Hepatocyte (in vitro differentiated cells): ENCODE measurements around the gene MTERF4. TPM values are rescaled to one million over a fixed set of nuclear protein-coding genes. Genes with fewer than 3 reads are reported as not detected.

Experiments used
- DNase-seq: peaks from one replicate; pipeline ENCODE4 v3.0.0-alpha.2; 2016; ENCODE audit warnings: low spot score
- H2AFZ ChIP-seq: fragments of 200-600 bp; sonication (generic); 2 replicates; pipeline ENCODE4 v1.6.0; 2016; ENCODE audit warnings: antibody characterized with exemption, mild to moderate bottlenecking
- H3K27ac ChIP-seq: fragments of 200-600 bp; sonication (generic); 2 replicates; pipeline ENCODE4 v1.5.1; 2016; ENCODE audit warnings: mild to moderate bottlenecking
- H3K27me3 ChIP-seq: fragments of 200-600 bp; sonication (generic); 2 replicates; pipeline ENCODE4 v1.6.1; 2016
- H3K36me3 ChIP-seq: fragments of 200-600 bp; sonication (generic); replicated peaks from 2 replicates; pipeline ENCODE4 v1.5.1; 2016; ENCODE audit warnings: low read depth; ENCODE audit not compliant: insufficient read depth
- H3K4me1 ChIP-seq: fragments of 200-600 bp; sonication (generic); 2 replicates; pipeline ENCODE4 v1.5.1; 2016; ENCODE audit warnings: mild to moderate bottlenecking, moderate library complexity; ENCODE audit not compliant: insufficient read depth
- H3K4me2 ChIP-seq: fragments of 200-600 bp; sonication (generic); 2 replicates; pipeline ENCODE4 v1.6.0; 2016
- H3K4me3 ChIP-seq: fragments of 200-600 bp; sonication (generic); 2 replicates; pipeline ENCODE4 v1.5.1; 2016; ENCODE audit warnings: mild to moderate bottlenecking
- H3K79me2 ChIP-seq: fragments of 200-600 bp; sonication (generic); 2 replicates; pipeline ENCODE4 v1.6.0; 2017; ENCODE audit warnings: mild to moderate bottlenecking
- H3K9me2 ChIP-seq: fragments of 200-600 bp; sonication (generic); replicated peaks from 2 replicates; pipeline ENCODE4 v1.6.0; 2017; ENCODE audit warnings: mild to moderate bottlenecking; ENCODE audit not compliant: insufficient read depth
- H3K9me3 ChIP-seq: fragments of 200-600 bp; sonication (generic); 2 replicates; pipeline ENCODE4 v1.5.1; 2016; ENCODE audit warnings: low read depth, mild to moderate bottlenecking
- H4K20me1 ChIP-seq: fragments of 200-600 bp; sonication (generic); 2 replicates; pipeline ENCODE4 v1.6.0; 2016; ENCODE audit warnings: mild to moderate bottlenecking; ENCODE audit not compliant: insufficient read depth, poor library complexity, severe bottlenecking
- EZH2 ChIP-seq: fragments of 200-600 bp; sonication (generic); IDR thresholded peaks from 2 replicates; pipeline ENCODE4 v1.6.1; 2016; ENCODE audit warnings: antibody characterized with exemption, mild to moderate bottlenecking, borderline replicate concordance
- EZH2phosphoT487 ChIP-seq: fragments of 200-600 bp; sonication (generic); IDR thresholded peaks from one replicate; pipeline ENCODE4 v1.6.1; 2018; ENCODE audit warnings: antibody characterized with exemption, mild to moderate bottlenecking, low read depth, moderate library complexity; ENCODE audit not compliant: unreplicated experiment, severe bottlenecking
- WGBS: methylation state at CpG from one replicate; pipeline ENCODE4 v1.1.6; 2016; ENCODE audit warnings: low lambda C conversion rate; ENCODE audit errors: missing lambda C conversion rate; 5-methylcytosine and 5-hydroxymethylcytosine counted together
- polyA plus RNA-seq: library from polyadenylated mRNA; unstranded; fragments of >200 nt; fragmentation: Nextera tagmentation; extraction: Ambion mirVana; gene quantifications from 2 replicates; pipeline ENCODE4 v1.2.1, GENCODE V29; 2016
- total RNA-seq: library from RNA; depleted of rRNA; stranded (reverse); fragments of >200 nt; gene quantifications from 2 replicates; pipeline ENCODE4 v1.2.3, GENCODE V29; 2014
- TF ChIP-seq, protein P1 (sequence below): fragments of 200-600 bp; sonication (generic); IDR thresholded peaks from 2 replicates; pipeline ENCODE4 v1.5.1; 2016; ENCODE audit warnings: antibody characterized with exemption, mild to moderate bottlenecking; ENCODE audit not compliant: poor library complexity

MTERF4 gene
- total and polyA plus RNA-seq, 2 experiments from 2014 or later, result 20.3 to 39.4 TPM

DNA sequence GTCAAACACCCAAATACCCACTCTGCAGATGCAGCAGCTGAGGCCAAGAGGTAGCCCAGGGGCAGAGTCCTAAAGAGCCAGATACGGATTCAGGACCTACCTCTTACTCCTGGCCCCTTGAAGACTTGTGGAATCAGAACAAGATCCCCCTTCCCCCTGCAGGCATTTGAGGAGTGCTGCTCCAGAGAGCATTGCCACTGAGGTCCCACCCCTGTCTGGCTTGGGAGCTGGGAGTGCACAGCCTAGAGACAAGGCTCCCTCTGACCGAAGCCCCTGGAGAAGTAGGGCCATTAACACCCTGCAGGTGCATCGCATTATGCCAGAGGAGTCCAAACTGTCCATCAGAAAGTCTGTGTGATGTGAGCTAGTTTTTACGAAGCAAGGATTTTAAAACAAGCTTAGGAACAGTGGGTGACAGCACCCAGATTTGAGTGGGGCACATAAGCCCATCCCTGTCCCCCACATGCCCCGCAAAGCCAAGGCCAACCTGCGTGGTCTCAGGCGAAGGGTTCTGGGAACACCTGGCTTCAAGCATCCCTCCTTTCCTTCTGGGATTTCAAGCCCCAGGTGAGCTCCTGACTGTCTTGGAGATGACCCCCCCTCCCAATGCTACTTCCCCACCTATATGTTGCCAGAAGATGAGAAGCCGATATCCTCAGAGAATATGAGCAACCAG, 48.4 kb downstream of the MTERF4 start:
- no peak for DNase-seq
- no peak overlapping the region for H3K4me3 ChIP-seq
- no peaks in the 10 kb centered on the region for H4K20me1 ChIP-seq
- no peaks in the 10 kb centered on the region for H3K27me3 ChIP-seq
- H3K9me3 ChIP-seq, result no peaks in the 10 kb centered on the region
- TF ChIP-seq EZH2phosphoT487, result no peak
- no peak for TF ChIP-seq EZH2
- TF ChIP-seq, protein P1, sequence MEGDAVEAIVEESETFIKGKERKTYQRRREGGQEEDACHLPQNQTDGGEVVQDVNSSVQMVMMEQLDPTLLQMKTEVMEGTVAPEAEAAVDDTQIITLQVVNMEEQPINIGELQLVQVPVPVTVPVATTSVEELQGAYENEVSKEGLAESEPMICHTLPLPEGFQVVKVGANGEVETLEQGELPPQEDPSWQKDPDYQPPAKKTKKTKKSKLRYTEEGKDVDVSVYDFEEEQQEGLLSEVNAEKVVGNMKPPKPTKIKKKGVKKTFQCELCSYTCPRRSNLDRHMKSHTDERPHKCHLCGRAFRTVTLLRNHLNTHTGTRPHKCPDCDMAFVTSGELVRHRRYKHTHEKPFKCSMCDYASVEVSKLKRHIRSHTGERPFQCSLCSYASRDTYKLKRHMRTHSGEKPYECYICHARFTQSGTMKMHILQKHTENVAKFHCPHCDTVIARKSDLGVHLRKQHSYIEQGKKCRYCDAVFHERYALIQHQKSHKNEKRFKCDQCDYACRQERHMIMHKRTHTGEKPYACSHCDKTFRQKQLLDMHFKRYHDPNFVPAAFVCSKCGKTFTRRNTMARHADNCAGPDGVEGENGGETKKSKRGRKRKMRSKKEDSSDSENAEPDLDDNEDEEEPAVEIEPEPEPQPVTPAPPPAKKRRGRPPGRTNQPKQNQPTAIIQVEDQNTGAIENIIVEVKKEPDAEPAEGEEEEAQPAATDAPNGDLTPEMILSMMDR, result no peak
- no peaks in the 10 kb centered on the region for H3K4me1 ChIP-seq
- H3K4me2 ChIP-seq, result no peak overlapping the region
- WGBS, result 92% methylated on average over 8 of the region's 8 CpGs
- H2AFZ ChIP-seq, result no peak overlapping the region
- no peaks in the 10 kb centered on the region for H3K79me2 ChIP-seq
- no peaks in the 10 kb centered on the region for H3K9me2 ChIP-seq
- no peak overlapping the region for H3K27ac ChIP-seq
- no peaks in the 10 kb centered on the region for H3K36me3 ChIP-seq

DNA sequence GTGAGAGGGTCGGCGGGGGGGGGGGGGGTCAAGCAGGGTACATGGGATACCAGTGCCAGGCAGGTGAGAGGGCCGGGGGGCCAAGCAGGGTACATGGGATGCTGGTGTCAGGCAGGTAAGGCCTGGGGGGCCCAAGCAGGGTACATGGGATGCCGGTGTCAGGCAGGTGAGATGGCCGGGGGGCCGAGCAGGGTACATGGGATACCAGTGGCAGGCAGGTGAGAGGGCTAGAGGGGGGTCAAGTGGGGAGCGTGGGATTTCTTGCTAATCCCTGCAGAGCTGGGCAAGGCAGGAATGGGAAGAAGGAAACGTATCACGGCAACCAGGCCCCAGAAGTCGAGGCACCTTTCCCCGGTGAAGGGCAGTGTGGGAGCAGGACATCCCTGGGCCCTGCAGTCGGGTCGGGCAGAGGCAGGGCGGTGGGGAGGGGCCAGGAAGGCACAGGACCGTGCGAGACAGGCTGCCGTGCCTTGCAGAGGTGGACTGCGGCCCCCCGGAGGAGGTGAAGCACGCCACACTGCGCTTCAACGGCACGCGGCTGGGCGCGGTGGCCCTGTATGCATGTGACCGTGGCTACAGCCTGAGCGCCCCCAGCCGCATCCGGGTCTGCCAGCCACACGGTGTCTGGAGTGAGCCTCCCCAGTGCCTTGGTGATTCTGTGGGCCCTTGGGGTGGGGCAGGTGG, 49.3 kb downstream of the MTERF4 start:
- H3K9me2 ChIP-seq, result no peaks in the 10 kb centered on the region
- no peaks in the 10 kb centered on the region for H3K9me3 ChIP-seq
- DNase-seq, result no peak
- H3K79me2 ChIP-seq, result no peaks in the 10 kb centered on the region
- H3K36me3 ChIP-seq, result no peaks in the 10 kb centered on the region
- H3K4me1 ChIP-seq, result no peaks in the 10 kb centered on the region
- H3K27ac ChIP-seq, result no peak overlapping the region
- no peak overlapping the region for H2AFZ ChIP-seq
- H3K4me3 ChIP-seq, result no peak overlapping the region
- TF ChIP-seq EZH2phosphoT487 (no peak), EZH2 (no peak)
- TF ChIP-seq, protein P1, result no peak
- 91% methylated on average over 28 of the region's 31 CpGs for WGBS
- H3K27me3 ChIP-seq, result no peaks in the 10 kb centered on the region
- H3K4me2 ChIP-seq, result no peak overlapping the region
- H4K20me1 ChIP-seq, result no peaks in the 10 kb centered on the region

- DNase-seq, result no peak
- no peaks in the 10 kb centered on the region for H3K4me1 ChIP-seq
Measured at GRCh38 chr2:241051578-241052487, 50.3 kb downstream of the MTERF4 start.

More at GRCh38 chr2:241051578-241052487, 50.3 kb downstream of the MTERF4 start:
- Histone ChIP-seq H3K27ac (no peak overlapping the region), H3K9me3 (no peaks in the 10 kb centered on the region), H3K27me3 (no peaks in the 10 kb centered on the region), H3K9me2 (no peaks in the 10 kb centered on the region), H2AFZ (no peak overlapping the region), H3K36me3 (no peaks in the 10 kb centered on the region), H3K4me3 (no peak overlapping the region), H3K79me2 (no peaks in the 10 kb centered on the region), H4K20me1 (no peaks in the 10 kb centered on the region), H3K4me2 (no peak overlapping the region)
- no peak for TF ChIP-seq EZH2phosphoT487
- no peak for TF ChIP-seq EZH2
- TF ChIP-seq, protein P1, result no peak
- WGBS, result 92% methylated on average over 33 of the region's 33 CpGs
